Measurements from ENCODE around the gene XYLT1. TPM values are rescaled to one million over a fixed set of nuclear protein-coding genes. Genes with fewer than 3 reads are reported as not detected.
A peak's percentile ranks its signal among the peaks of the same experiment; 100 is the strongest.

Gene XYLT1
- total RNA-seq, 1 experiment from 2014 or later = 14.5 TPM

GRCh38 chr16:17392127-17392856 lies 78.5 kb downstream of the XYLT1 start:
- H2BK120ac ChIP-seq (ENCODE audit: low read depth, low read length, poor library complexity, severe bottlenecking) = no peak overlapping the region
- H3K18ac ChIP-seq (ENCODE audit: insufficient read length, low read depth, low read length) = no peak overlapping the region
- H2BK20ac ChIP-seq (ENCODE audit: low read depth, low read length, poor library complexity, severe bottlenecking) = no peak overlapping the region
- H2BK15ac ChIP-seq (ENCODE audit: low read depth, low read length) = no peak overlapping the region
- no peak overlapping the region for H3K27ac ChIP-seq (ENCODE audit: insufficient read length, low read depth, low read length)
- Mint-ChIP-seq H3K4me1 (peaks cover 81% of the 10 kb centered on the region in 2 experiments), H3K27me3 (ENCODE audit: low read depth) (no peaks in the 10 kb centered on the region; the same call in 1 of the 2 replicates), H3K36me3 (ENCODE audit: insufficient read depth in 1 of 3, low read depth in 3 of 3) (peaks cover 0 to 4% (median 0%) of the 10 kb centered on the region in 3 experiments; a peak in 1 of 7 replicates), H3K4me3 (no peak overlapping the region; a peak in 1 of 5 replicates), H3K9me3 (no peaks in the 10 kb centered on the region), H3K27ac (peak overlapping the region; percentile 92 to 98 (median 97))
- H2BK12ac ChIP-seq (ENCODE audit: insufficient read length, low read depth, low read length) = no peak overlapping the region
- no peak overlapping the region for H4K91ac ChIP-seq (ENCODE audit: insufficient read length, low read depth, low read length)
- H2AK5ac ChIP-seq (ENCODE audit: insufficient read length, low read length) = no peak overlapping the region
- no peaks in the 10 kb centered on the region for H3K79me2 ChIP-seq (ENCODE audit: insufficient read depth, low read length)
- H3K9ac ChIP-seq (ENCODE audit: extremely low read depth, insufficient read length, low read length) = no peak overlapping the region
- H3K14ac ChIP-seq (ENCODE audit: insufficient read depth, low read length) = no peak overlapping the region
- H4K5ac ChIP-seq (ENCODE audit: insufficient read length, low read depth, low read length) = no peak overlapping the region
- H3K79me1 ChIP-seq (ENCODE audit: insufficient read depth, low read depth, low read length, poor library complexity, severe bottlenecking) = no peaks in the 10 kb centered on the region
- no peak overlapping the region for H3K4ac ChIP-seq (ENCODE audit: low read depth, low read length)
- no CpG with 5 or more reads among the region's 8 CpGs for WGBS (ENCODE audit: extremely low coverage, insufficient read length, low lambda C conversion rate)
- TF ChIP-seq CTCF (conservative IDR thresholded peaks at IDR 0.05) = no peak
- H2AFZ ChIP-seq (ENCODE audit: low read length) = no peak overlapping the region
- peak overlapping the region; percentile 16 for H3K4me2 ChIP-seq (ENCODE audit: insufficient read depth, insufficient read length, low read length)
- H4K8ac ChIP-seq (replicated peaks; ENCODE audit: insufficient read length, low read depth, low read length) = no peak overlapping the region
- no peaks in the 10 kb centered on the region for H3K27me3 ChIP-seq (ENCODE audit: insufficient read depth, low read length)
- H3K23me2 ChIP-seq (ENCODE audit: insufficient read length, low read depth, low read length, poor library complexity, severe bottlenecking) = no peaks in the 10 kb centered on the region
- H3K9me3 ChIP-seq (ENCODE audit: control insufficient read depth, low read depth, low read length) = no peaks in the 10 kb centered on the region
- H3K56ac ChIP-seq (ENCODE audit: insufficient read length, low read depth, low read length) = no peak overlapping the region
- no peak overlapping the region for H3K23ac ChIP-seq (ENCODE audit: insufficient read length, low read depth, low read length)
- no peak overlapping the region for H3T11ph ChIP-seq (ENCODE audit: low read length)
- no peak overlapping the region for H2BK5ac ChIP-seq (ENCODE audit: insufficient read length, low read length)
- H3K4me1 ChIP-seq (ENCODE audit: insufficient read depth, low read length) = peaks cover 13% of the 10 kb centered on the region; the same call in 1 of the 2 replicates
- peaks cover 3% of the 10 kb centered on the region for H4K20me1 ChIP-seq (ENCODE audit: control insufficient read depth, insufficient read depth, insufficient read length)
- DNase-seq = no peak

All from H9 (cell line).